HEK293 (cell line): ENCODE data around the gene LYRM1.

Source experiments
- CTCF ChIA-PET: fragments of 350-600 bp; formaldehyde crosslinking; extraction: SDS; loops from one replicate; lab custom pipeline; 2021; ENCODE audit warnings: antibody characterized with exemption; lab: Yijun Ruan, JAX
- POLR2A ChIA-PET: fragments of 300-600 bp; formaldehyde crosslinking; extraction: SDS; loops from one replicate; lab custom pipeline; 2020; ENCODE audit warnings: antibody characterized with exemption, inconsistent platforms; lab: Yijun Ruan, JAX
- H3K27ac ChIP-seq: fragments of 200-500 bp; sonication (Bioruptor generic); 2 replicates; pipeline ENCODE4 v1.5.1; 2014; ENCODE audit warnings: low read depth, low read length, control low read depth, inconsistent platforms; ENCODE audit errors: extremely low read depth
- H3K36me3 ChIP-seq, 2 experiments: fragments of 200-500 bp in 1 of 2; sonication (Bioruptor generic) in 1 of 2; 1 replicate in 1 of 2; 2 replicates in 1 of 2; pipeline ENCODE4 v1.5.1; 2014 to 2017; ENCODE audit warnings: inconsistent platforms in 2 of 2, low read length in 2 of 2; ENCODE audit not compliant: control insufficient read depth in 2 of 2, insufficient read depth in 1 of 2
- H3K4me1 ChIP-seq: fragments of 200-500 bp; sonication (Bioruptor generic); 2 replicates; pipeline ENCODE4 v1.5.1; 2014; ENCODE audit warnings: mild to moderate bottlenecking, low read length, inconsistent platforms; ENCODE audit not compliant: control insufficient read depth, insufficient read depth
- H3K4me3 ChIP-seq: 2 replicates; pipeline ENCODE4 v1.5.1; 2011; ENCODE audit warnings: low read depth, mild to moderate bottlenecking, control low read depth, low read length, moderate library complexity
- H3K9me3 ChIP-seq: fragments of 200-500 bp; sonication (Bioruptor generic); 2 replicates; pipeline ENCODE4 v1.5.1; 2014; ENCODE audit warnings: low read depth, low read length, inconsistent platforms; ENCODE audit not compliant: control insufficient read depth, insufficient read depth
- AEBP2 ChIP-seq: fragments of 450-650 bp; formaldehyde crosslinking; IDR thresholded peaks from 2 replicates; pipeline ENCODE4 v1.5.1; 2016; ENCODE audit warnings: missing biosample characterization, missing genetic modification characterization, borderline replicate concordance
- KLF1 ChIP-seq: fragments of 450-650 bp; formaldehyde crosslinking; IDR thresholded peaks from 2 replicates; pipeline ENCODE4 v1.5.1; 2016; ENCODE audit warnings: missing biosample characterization, missing genetic modification characterization
- WT1 ChIP-seq: fragments of 450-650 bp; formaldehyde crosslinking; IDR thresholded peaks from 2 replicates; pipeline ENCODE4 v1.5.1; 2016; ENCODE audit warnings: missing biosample characterization, missing genetic modification characterization
- ZBTB11 ChIP-seq: fragments of 450-650 bp; formaldehyde crosslinking; conservative IDR thresholded peaks from 2 replicates; pipeline ENCODE4 v1.5.1; 2016; ENCODE audit warnings: low read depth, missing biosample characterization, missing genetic modification characterization
- ZBTB21 ChIP-seq: fragments of 450-650 bp; formaldehyde crosslinking; IDR thresholded peaks from 2 replicates; pipeline ENCODE4 v1.5.1; 2017; ENCODE audit warnings: missing biosample characterization, missing genetic modification characterization
- ZNF10 ChIP-seq: fragments of 450-650 bp; formaldehyde crosslinking; IDR thresholded peaks from 2 replicates; pipeline ENCODE4 v1.5.1; 2017; ENCODE audit warnings: missing biosample characterization, missing genetic modification characterization
- ZNF140 ChIP-seq: fragments of 450-650 bp; formaldehyde crosslinking; IDR thresholded peaks from 2 replicates; pipeline ENCODE4 v1.5.1; 2016; ENCODE audit warnings: missing biosample characterization, missing genetic modification characterization
- ZNF174 ChIP-seq: fragments of 450-650 bp; formaldehyde crosslinking; IDR thresholded peaks from 2 replicates; pipeline ENCODE4 v1.5.0; 2017; ENCODE audit warnings: missing biosample characterization, mild to moderate bottlenecking, missing genetic modification characterization
- ZNF223 ChIP-seq: fragments of 450-650 bp; formaldehyde crosslinking; IDR thresholded peaks from 2 replicates; pipeline ENCODE4 v1.5.1; 2016; ENCODE audit warnings: missing biosample characterization, missing genetic modification characterization
- ZNF23 ChIP-seq: fragments of 450-650 bp; formaldehyde crosslinking; IDR thresholded peaks from 2 replicates; pipeline ENCODE4 v1.5.1; 2016; ENCODE audit warnings: missing biosample characterization, missing genetic modification characterization, borderline replicate concordance
- ZNF488 ChIP-seq: fragments of 450-650 bp; formaldehyde crosslinking; IDR thresholded peaks from 2 replicates; pipeline ENCODE4 v1.5.1; 2016; ENCODE audit warnings: missing biosample characterization, missing genetic modification characterization
- ZNF514 ChIP-seq: fragments of 450-650 bp; formaldehyde crosslinking; IDR thresholded peaks from 2 replicates; pipeline ENCODE4 v1.5.1; 2016; ENCODE audit warnings: missing biosample characterization, missing genetic modification characterization
- ZNF518A ChIP-seq: fragments of 450-650 bp; formaldehyde crosslinking; conservative IDR thresholded peaks from 2 replicates; pipeline ENCODE4 v1.5.1; 2016; ENCODE audit warnings: low read depth, missing biosample characterization, missing genetic modification characterization
- ZNF596 ChIP-seq: fragments of 450-650 bp; IDR thresholded peaks from 2 replicates; pipeline ENCODE4 v1.5.0; 2018; ENCODE audit warnings: missing biosample characterization, mild to moderate bottlenecking, missing genetic modification characterization, moderate library complexity
- ZNF600 ChIP-seq: fragments of 450-650 bp; formaldehyde crosslinking; IDR thresholded peaks from 2 replicates; pipeline ENCODE4 v1.5.1; 2016; ENCODE audit warnings: missing biosample characterization, missing genetic modification characterization
- ZNF610 ChIP-seq: fragments of 450-650 bp; formaldehyde crosslinking; IDR thresholded peaks from 2 replicates; pipeline ENCODE4 v1.5.1; 2016; ENCODE audit warnings: missing biosample characterization, missing genetic modification characterization, borderline replicate concordance
- ZNF768 ChIP-seq: fragments of 450-650 bp; formaldehyde crosslinking; IDR thresholded peaks from 2 replicates; pipeline ENCODE4 v1.5.1; 2018; ENCODE audit warnings: missing biosample characterization, mild to moderate bottlenecking, missing genetic modification characterization
- ZSCAN23 ChIP-seq: fragments of 450-650 bp; formaldehyde crosslinking; IDR thresholded peaks from 2 replicates; pipeline ENCODE4 v1.5.1; 2016; ENCODE audit warnings: missing biosample characterization, missing genetic modification characterization
- ZSCAN30 ChIP-seq: fragments of 450-650 bp; IDR thresholded peaks from 2 replicates; pipeline ENCODE4 v1.5.1; 2018; ENCODE audit warnings: missing biosample characterization, mild to moderate bottlenecking, missing genetic modification characterization, moderate library complexity

The LYRM1 gene

GRCh38 chr16:20871258-20871657 lies 29.3 kb upstream of the LYRM1 start (continued):
- TF ChIP-seq AEBP2 (tag by site-specific recombination) (no peak), ZNF610 (tag by site-specific recombination) (no peak), ZNF488 (tag by site-specific recombination) (no peak), ZNF596 (tag by site-specific recombination) (no peak), ZSCAN23 (no peak), ZNF600 (tag by site-specific recombination) (no peak), KLF1 (tag by site-specific recombination) (no peak), ZSCAN30 (tag by site-specific recombination) (no peak), ZBTB21 (tag by site-specific recombination) (no peak)
- TF ChIP-seq, all 188 proteins: peak for 0

GRCh38 chr16:20871941-20872815 lies 28.4 kb upstream of the LYRM1 start:
- Histone ChIP-seq H3K36me3 (no peaks in the 10 kb centered on the region), H3K4me3 (no peak overlapping the region), H3K27ac (no peak overlapping the region), H3K9me3 (no peaks in the 10 kb centered on the region), H3K4me1 (no peaks in the 10 kb centered on the region)
- POLR2A ChIA-PET: interaction anchor here (0.7 kb wide), 1 partner anchor 24 kb away, joined by 3 read pairs; no protein-coding TSS in a partner anchor
- CTCF ChIA-PET: interaction anchor here (1.0 kb wide), 1 partner anchor 76 kb away, joined by 3 read pairs; no protein-coding TSS in a partner anchor
- TF ChIP-seq WT1: no peak
- TF ChIP-seq ZNF768: no peak
- no peak for TF ChIP-seq ZNF518A (tag by site-specific recombination)
- TF ChIP-seq ZNF514 (tag by site-specific recombination): no peak
- TF ChIP-seq ZNF223 (tag by site-specific recombination): no peak
- TF ChIP-seq ZNF174 (tag by site-specific recombination): no peak
- no peak for TF ChIP-seq ZNF23
- TF ChIP-seq ZNF596 (tag by site-specific recombination): no peak
- TF ChIP-seq ZBTB11 (tag by site-specific recombination): no peak
- no peak for TF ChIP-seq ZNF10 (tag by site-specific recombination)
- no peak for TF ChIP-seq ZNF140 (tag by site-specific recombination)
- TF ChIP-seq AEBP2 (tag by site-specific recombination): no peak
